ENCODE measurements around the gene SEC11C. TPM values are rescaled to one million over a fixed set of nuclear protein-coding genes. Genes with fewer than 3 reads are reported as not detected.

SEC11C gene
- polyA plus RNA-seq, 2 of the 4 experiments (the other 2 are of a cell fraction) = 66.5 to 94.9 TPM

GRCh38 chr18:59156316-59156715 is 16.6 kb downstream of the SEC11C start:
- DNase-seq (ENCODE audit: low read depth in 1 of 2, low spot score in 1 of 2) (no peak), ATAC-seq (no peak), FAIRE-seq (no peak)
- TF ChIP-seq PBX3 (IDR thresholded peaks at IDR 0.05) = no peak
- no peak for TF ChIP-seq GATA3 (IDR thresholded peaks at IDR 0.05; ENCODE audit: borderline replicate concordance)
- no peak for TF ChIP-seq JUN (IDR thresholded peaks at IDR 0.05)
- no peak for TF ChIP-seq ATOH8 (CRISPR knock-in tag; IDR thresholded peaks at IDR 0.05; ENCODE audit: low read depth)
- H3K27ac ChIP-seq = no peak overlapping the region
- H3K4me2 ChIP-seq = no peak overlapping the region
- H3K9me3 ChIP-seq = no peaks in the 10 kb centered on the region
- POLR2A ChIA-PET = no interaction called here
- WGBS (ENCODE audit: missing lambda C conversion rate) = 92% methylated on average over 3 of the region's 3 CpGs
- H3K4me1 ChIP-seq = no peaks in the 10 kb centered on the region
- H3K4me3 ChIP-seq = no peak overlapping the region
- CTCF ChIA-PET = no interaction called here

GRCh38 chr18:59159265-59159664 is 19.6 kb downstream of the SEC11C start:
- no peaks in the 10 kb centered on the region for H3K9me3 ChIP-seq
- POLR2A ChIA-PET = no interaction called here
- CTCF ChIA-PET = no interaction called here
- no peak overlapping the region for H3K4me2 ChIP-seq
- 95% methylated on average over 3 of the region's 3 CpGs for WGBS (ENCODE audit: missing lambda C conversion rate)
- no peak overlapping the region for H3K4me3 ChIP-seq
- no peaks in the 10 kb centered on the region for H3K4me1 ChIP-seq
- DNase-seq (ENCODE audit: low read depth in 1 of 2, low spot score in 1 of 2) (no peak), ATAC-seq (no peak), FAIRE-seq (no peak)
- TF ChIP-seq HDAC2 (IDR thresholded peaks at IDR 0.05) (no peak), ELK1 (IDR thresholded peaks at IDR 0.05; ENCODE audit: low read depth, low read length) (no peak), MAFK (IDR thresholded peaks at IDR 0.05; ENCODE audit: partially characterized antibody) (no peak), JUNB (IDR thresholded peaks at IDR 0.05) (no peak), HES2 (IDR thresholded peaks at IDR 0.05) (no peak), FOXS1 (CRISPR knock-in tag; IDR thresholded peaks at IDR 0.05) (no peak), NPAS2 (CRISPR knock-in tag; IDR thresholded peaks at IDR 0.05; ENCODE audit: borderline replicate concordance) (no peak), ZFP36 (IDR thresholded peaks at IDR 0.05; ENCODE audit: borderline replicate concordance, partially characterized antibody) (no peak), EHMT2 (IDR thresholded peaks at IDR 0.05; ENCODE audit: low read depth) (no peak), SREBF2 (IDR thresholded peaks at IDR 0.05) (no peak), CBX2 (IDR thresholded peaks at IDR 0.05; ENCODE audit: borderline replicate concordance, low read depth) (no peak)
- H3K27ac ChIP-seq = no peak overlapping the region

- DNase-seq (ENCODE audit: low read depth in 1 of 2, low spot score in 1 of 2) = no peak
- POLR2A ChIA-PET = no interaction called here
- WGBS (ENCODE audit: missing lambda C conversion rate) = 91% methylated on average over 10 of the region's 10 CpGs
- no peaks in the 10 kb centered on the region for H3K4me1 ChIP-seq
- ATAC-seq = no peak
- TF ChIP-seq JUN (IDR thresholded peaks at IDR 0.05) (no peak), MYC (IDR thresholded peaks at IDR 0.05; ENCODE audit: borderline replicate concordance, low read length) (no peak), TFCP2L1 (CRISPR knock-in tag; IDR thresholded peaks at IDR 0.05) (no peak), HOXB13 (CRISPR knock-in tag; IDR thresholded peaks at IDR 0.05; ENCODE audit: low read depth) (no peak), CBX2 (IDR thresholded peaks at IDR 0.05; ENCODE audit: borderline replicate concordance, low read depth) (no peak), ZNF302 (CRISPR knock-in tag; IDR thresholded peaks at IDR 0.05) (no peak), NFE2L2 (conservative IDR thresholded peaks at IDR 0.05; ENCODE audit: low read length) (no peak)
- CTCF ChIA-PET = no interaction called here
- H3K9me3 ChIP-seq = no peaks in the 10 kb centered on the region
- no peak for FAIRE-seq
- no peak overlapping the region for H3K4me3 ChIP-seq
- H3K4me2 ChIP-seq = no peak overlapping the region
- H3K27ac ChIP-seq = no peak overlapping the region
Observed at GRCh38 chr18:59159986-59160385, 20.3 kb downstream of the SEC11C start.
